ENCODE data around the gene PODN. TPM values are rescaled to one million over a fixed set of nuclear protein-coding genes. Genes with fewer than 3 reads are reported as not detected.

Gene PODN
- total RNA-seq, 1 experiment from 2014 or later, result 0.17 TPM

- H2AFZ ChIP-seq (ENCODE audit: low read length), result no peak overlapping the region
- no peak overlapping the region for H3K4me3 Mint-ChIP-seq
- H2BK120ac ChIP-seq (ENCODE audit: low read depth, low read length, poor library complexity, severe bottlenecking), result no peak overlapping the region
- H3K27ac Mint-ChIP-seq, result no peak overlapping the region; a peak in 1 of 7 replicates
- H3K27me3 ChIP-seq (ENCODE audit: insufficient read depth, low read length), result no peaks in the 10 kb centered on the region
- no peak overlapping the region for H4K8ac ChIP-seq (replicated peaks; ENCODE audit: insufficient read length, low read depth, low read length)
- H3K9me3 Mint-ChIP-seq, result no peaks in the 10 kb centered on the region
- H3T11ph ChIP-seq (ENCODE audit: low read length), result no peak overlapping the region
- no peaks in the 10 kb centered on the region for H3K23me2 ChIP-seq (ENCODE audit: insufficient read length, low read depth, low read length, poor library complexity, severe bottlenecking)
- no CpG with 5 or more reads among the region's 33 CpGs for WGBS (ENCODE audit: extremely low coverage, insufficient read length, low lambda C conversion rate)
- no peak overlapping the region for H3K9ac ChIP-seq (ENCODE audit: extremely low read depth, insufficient read length, low read length)
- no peaks in the 10 kb centered on the region for H4K20me1 ChIP-seq (ENCODE audit: control insufficient read depth, insufficient read depth, insufficient read length)
- no peaks in the 10 kb centered on the region for H3K36me3 Mint-ChIP-seq (ENCODE audit: insufficient read depth in 1 of 3, low read depth in 3 of 3)
- H3K27me3 Mint-ChIP-seq (ENCODE audit: low read depth), result peaks cover 5% of the 10 kb centered on the region
- H3K79me2 ChIP-seq (ENCODE audit: insufficient read depth, low read length), result no peaks in the 10 kb centered on the region
- H3K18ac ChIP-seq (ENCODE audit: insufficient read length, low read depth, low read length), result no peak overlapping the region
- H3K4me1 Mint-ChIP-seq, result peaks cover 3% of the 10 kb centered on the region in 2 experiments; a peak in 3 of 4 replicates
- H2BK15ac ChIP-seq (ENCODE audit: low read depth, low read length), result no peak overlapping the region
- no peak overlapping the region for H3K14ac ChIP-seq (ENCODE audit: insufficient read depth, low read length)
- no peaks in the 10 kb centered on the region for H3K4me1 ChIP-seq (ENCODE audit: insufficient read depth, low read length)
- H4K5ac ChIP-seq (ENCODE audit: insufficient read length, low read depth, low read length), result no peak overlapping the region
- H2AK5ac ChIP-seq (ENCODE audit: insufficient read length, low read length), result no peak overlapping the region
- H2BK20ac ChIP-seq (ENCODE audit: low read depth, low read length, poor library complexity, severe bottlenecking), result no peak overlapping the region
- no peaks in the 10 kb centered on the region for H3K9me3 ChIP-seq (ENCODE audit: control insufficient read depth, low read depth, low read length)
- H3K4ac ChIP-seq (ENCODE audit: low read depth, low read length), result no peak overlapping the region
- no peak overlapping the region for H3K56ac ChIP-seq (ENCODE audit: insufficient read length, low read depth, low read length)
- H2BK12ac ChIP-seq (ENCODE audit: insufficient read length, low read depth, low read length), result no peak overlapping the region
- no peak overlapping the region for H4K91ac ChIP-seq (ENCODE audit: insufficient read length, low read depth, low read length)
- no peaks in the 10 kb centered on the region for H3K79me1 ChIP-seq (ENCODE audit: insufficient read depth, low read depth, low read length, poor library complexity, severe bottlenecking)
- no peak overlapping the region for H2BK5ac ChIP-seq (ENCODE audit: insufficient read length, low read length)
- TF ChIP-seq CTCF (conservative IDR thresholded peaks at IDR 0.05), result no peak
- DNase-seq, result no peak
- no peak overlapping the region for H3K4me2 ChIP-seq (ENCODE audit: insufficient read depth, insufficient read length, low read length)
- H3K27ac ChIP-seq (ENCODE audit: insufficient read length, low read depth, low read length), result no peak overlapping the region
- H3K23ac ChIP-seq (ENCODE audit: insufficient read length, low read depth, low read length), result no peak overlapping the region
Observed at GRCh38 chr1:53092659-53093450, 30.8 kb downstream of the PODN start.

All from H9 (cell line).